GM18526 (cell line): ENCODE data around the gene GINS2.

Experiments
- POLR2A ChIP-seq: IDR thresholded peaks from 3 replicates; pipeline ENCODE4 v1.6.1; 2011; ENCODE audit not compliant: insufficient read length; ENCODE audit errors: extremely low read depth

Gene GINS2

DNA sequence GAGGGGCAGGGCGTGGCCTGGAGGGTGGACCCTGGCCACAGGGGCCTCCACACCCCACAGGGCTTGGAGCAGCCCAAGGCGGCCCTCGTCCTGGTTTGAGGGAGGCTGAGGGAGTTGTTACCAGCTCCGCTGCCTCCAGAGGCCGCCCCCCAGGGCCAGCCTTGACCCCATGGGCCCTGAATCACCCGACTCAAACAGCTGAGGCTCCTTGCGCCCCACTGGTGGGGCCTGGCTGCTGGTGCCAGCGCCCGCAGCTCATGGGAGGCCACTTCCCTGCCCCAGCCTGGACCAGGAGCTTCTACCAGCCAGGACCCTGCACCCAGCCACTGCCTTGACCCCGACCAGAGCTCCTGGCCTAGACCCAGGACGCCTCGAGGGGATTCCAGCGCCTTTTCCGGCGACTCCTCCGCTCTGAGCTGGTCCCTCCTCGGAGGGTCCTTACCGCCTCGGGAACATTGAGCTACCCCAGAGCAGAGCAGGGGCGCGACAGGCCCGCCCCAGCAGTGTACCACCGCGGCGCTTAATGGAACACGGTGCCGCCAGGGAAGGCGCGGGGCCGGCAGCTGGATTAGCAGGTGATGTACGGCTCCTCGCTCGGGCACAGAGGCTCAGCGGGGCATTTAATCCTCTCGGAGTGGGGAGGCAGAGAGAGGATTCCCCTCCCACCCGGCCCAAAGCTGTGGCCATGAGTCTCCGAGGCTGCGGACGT lies 38.5 kb downstream of the GINS2 start:
- TF ChIP-seq POLR2A, result no peak

- no peak for TF ChIP-seq POLR2A
Observed at GRCh38 chr16:85649411-85650134, 39.2 kb downstream of the GINS2 start.

DNA sequence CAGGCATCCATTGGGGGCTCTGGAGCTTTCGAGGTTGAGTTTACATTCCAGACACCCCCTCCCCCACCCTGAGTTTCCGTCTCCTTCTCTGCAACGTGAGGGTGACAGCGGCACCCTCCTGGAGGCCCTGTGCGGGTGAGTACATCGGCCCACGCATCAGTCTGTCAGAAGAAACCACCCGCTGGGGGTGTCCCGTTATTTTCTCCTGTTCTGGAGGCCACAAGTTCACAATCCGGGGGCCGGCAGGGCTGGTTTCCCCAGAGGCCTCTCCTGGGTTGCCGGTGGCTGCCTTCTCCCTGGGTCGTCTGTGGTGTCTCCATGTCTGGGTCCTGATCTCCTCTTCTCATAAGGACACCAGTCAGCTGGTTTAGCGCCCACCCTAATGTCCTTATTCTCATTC lies 39.9 kb downstream of the GINS2 start:
- TF ChIP-seq POLR2A, result no peak

GRCh38 chr16:85648070-85648714 lies 40.6 kb downstream of the GINS2 start:
- no peak for TF ChIP-seq POLR2A

DNA sequence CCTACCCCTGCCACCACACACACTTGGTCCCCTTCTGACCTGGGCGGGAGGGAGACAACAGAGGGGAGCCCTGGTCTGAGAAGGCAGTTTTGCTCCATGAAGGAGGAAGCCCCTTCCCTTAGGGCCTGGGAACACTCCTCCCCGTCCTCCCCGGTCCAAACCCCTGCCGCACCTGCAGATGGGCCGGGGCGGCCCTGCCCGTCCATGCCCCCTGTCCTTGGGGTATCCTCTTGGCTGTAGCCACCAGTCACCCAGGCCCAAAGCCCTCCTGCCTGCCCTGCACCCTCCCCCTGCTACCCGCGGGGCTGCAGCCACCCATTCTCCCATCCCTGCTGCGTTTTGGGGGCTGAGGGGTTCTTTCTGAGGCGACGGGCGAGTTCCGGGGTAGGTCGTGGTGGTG lies 41.8 kb downstream of the GINS2 start:
- no peak for TF ChIP-seq POLR2A

GRCh38 chr16:85646358-85646907 lies 42.3 kb downstream of the GINS2 start:
- no peak for TF ChIP-seq POLR2A

DNA sequence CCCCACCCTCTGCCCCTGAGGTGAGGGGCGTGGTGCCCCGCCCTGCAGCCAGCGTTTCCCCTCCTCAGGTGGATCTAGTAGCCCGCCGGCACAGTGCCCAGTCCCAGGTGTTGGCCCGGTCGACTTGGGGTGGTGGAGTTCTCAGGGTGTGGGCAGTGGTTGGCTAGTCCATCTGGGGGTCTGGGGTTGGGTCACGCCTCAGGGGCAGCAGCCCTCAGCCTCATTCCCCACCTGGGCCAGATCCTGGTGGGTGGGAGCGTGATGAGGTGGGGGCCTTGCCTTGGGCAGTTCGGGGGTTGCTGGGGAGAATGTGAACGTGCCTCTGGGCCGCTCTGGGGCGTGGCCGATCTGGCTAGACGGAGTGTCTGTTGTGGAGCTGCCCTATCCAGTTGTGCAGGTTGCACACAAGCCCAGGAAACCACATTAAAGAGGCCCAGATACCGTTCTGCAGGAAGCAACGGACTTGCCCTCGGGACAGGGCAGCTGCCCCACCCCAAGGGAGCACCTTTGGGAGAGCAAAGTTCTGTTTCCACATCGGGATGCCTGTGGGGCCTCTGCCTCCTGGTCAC lies 43.6 kb downstream of the GINS2 start:
- no peak for TF ChIP-seq POLR2A

DNA sequence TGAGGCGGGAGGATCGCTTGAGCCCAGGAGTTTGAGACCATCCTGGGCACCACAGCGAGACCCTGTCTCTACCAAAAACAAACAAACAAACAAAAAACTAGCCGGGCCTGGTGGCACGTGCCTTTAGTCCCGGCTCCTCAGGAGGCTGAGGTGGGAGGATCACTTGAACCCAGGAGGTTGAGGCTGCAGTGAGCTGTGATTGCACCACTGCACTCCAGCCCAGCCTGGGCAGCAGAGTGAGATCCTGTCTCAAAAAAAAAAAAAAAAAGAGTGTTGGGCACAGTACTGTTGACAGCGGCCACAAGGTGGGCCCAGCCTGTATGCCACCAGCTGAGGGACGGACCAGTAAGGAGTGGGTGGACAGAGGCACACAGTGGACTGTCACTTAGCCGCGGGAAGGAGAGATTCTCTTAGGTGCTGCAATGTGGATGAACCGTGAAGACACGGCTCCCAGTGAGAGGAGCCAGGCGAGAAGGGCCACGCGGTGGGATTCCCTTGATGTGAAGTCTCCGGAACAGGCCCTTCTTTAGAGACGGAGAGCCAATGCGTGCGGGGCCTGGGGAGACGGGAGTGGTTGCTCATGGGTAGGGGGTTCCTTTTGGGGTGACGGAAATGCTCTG lies 44.6 kb downstream of the GINS2 start:
- no peak for TF ChIP-seq POLR2A

GRCh38 chr16:85643631-85644030 lies 45.1 kb downstream of the GINS2 start:
- TF ChIP-seq POLR2A, result no peak

- no peak for TF ChIP-seq POLR2A
Observed at GRCh38 chr16:85642762-85643358, 45.9 kb downstream of the GINS2 start.

GRCh38 chr16:85641776-85642176 lies 47.0 kb downstream of the GINS2 start:
- no peak for TF ChIP-seq POLR2A

DNA sequence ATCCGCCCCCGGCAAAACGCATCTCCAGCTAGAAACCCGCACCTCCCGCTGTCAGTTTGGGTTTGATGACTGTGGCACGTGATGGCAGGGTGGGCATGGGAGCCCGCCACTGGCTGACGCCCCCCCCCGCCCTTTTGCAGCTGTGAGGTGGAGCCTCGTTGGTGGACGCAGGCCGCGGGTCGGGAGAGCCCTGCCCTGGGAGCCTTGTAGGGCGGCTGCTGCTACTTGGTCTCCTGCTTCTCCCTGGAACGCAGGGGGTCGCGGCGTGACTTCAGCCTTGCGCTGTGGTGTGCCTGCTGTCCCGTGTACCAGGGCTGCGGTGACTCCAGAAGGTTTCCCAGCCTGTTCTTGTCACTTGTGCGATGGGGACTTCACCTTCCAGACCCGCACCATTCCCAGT lies 47.4 kb downstream of the GINS2 start:
- TF ChIP-seq POLR2A, result no peak

DNA sequence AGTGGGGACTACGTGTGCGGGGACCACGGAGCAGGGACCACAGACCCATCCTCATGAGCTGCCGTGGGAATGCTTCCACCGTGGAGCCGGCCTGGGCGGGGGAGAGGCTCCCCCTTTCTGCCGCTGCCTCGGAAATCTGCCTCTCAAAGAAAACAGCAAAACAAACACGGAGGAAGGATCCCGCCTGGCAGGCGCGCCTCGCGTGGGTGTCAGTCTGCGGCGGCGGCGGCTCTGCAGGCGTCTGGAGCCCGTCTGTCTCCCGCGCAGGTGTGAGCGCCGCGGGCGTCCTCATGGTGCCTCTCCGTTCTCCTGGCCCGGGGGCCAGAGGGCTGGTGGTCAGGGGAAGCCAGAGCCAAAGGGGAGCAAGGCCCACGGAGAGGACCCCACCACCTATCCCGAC lies 48.2 kb downstream of the GINS2 start:
- TF ChIP-seq POLR2A, result no peak

GRCh38 chr16:85640254-85640558 lies 48.5 kb downstream of the GINS2 start:
- TF ChIP-seq POLR2A, result no peak
